Endothelial cell of umbilical vein (primary cell): ENCODE measurements around the gene RUNX2. TPM values are rescaled to one million over a fixed set of nuclear protein-coding genes. Genes with fewer than 3 reads are reported as not detected.

Experiments used
- BruUV-seq: library from RNA; stranded (reverse); fragments of 400-500 nt; replicated peaks from 2 replicates; lab custom pipeline; 2021; lab: Mats Ljungman, UMichigan
- CTCF ChIA-PET: fragments of 300-600, 350-600 bp; sonication (Branson Sonifier 250); formaldehyde crosslinking; loops from one replicate; lab custom pipeline; 2021; ENCODE audit warnings: antibody characterized with exemption, inconsistent platforms; lab: Charles Lee
- POLR2A ChIA-PET: fragments of 300-600, 350-600 bp; sonication (Branson Sonifier 250); formaldehyde crosslinking; loops from one replicate; lab custom pipeline; 2021; ENCODE audit warnings: antibody characterized with exemption, inconsistent platforms; lab: Charles Lee
- DNase-seq: peaks from one replicate; pipeline ENCODE4 v3.0.0-alpha.2; 2011; ENCODE audit warnings: low read depth, low spot score
- FAIRE-seq: peaks from 2 replicates; lab custom pipeline; 2011; peaks lifted over from hg19 to GRCh38; lab: Jason Lieb, UNC
- H2AFZ ChIP-seq: 2 replicates; pipeline ENCODE4 v1.6.0; 2012; ENCODE audit warnings: low read depth, low read length, control low read depth, inconsistent platforms
- H3K27ac ChIP-seq: 2 replicates; pipeline ENCODE4 v1.5.1; 2011; ENCODE audit warnings: low read depth, mild to moderate bottlenecking, control low read depth, low read length, moderate library complexity; ENCODE audit not compliant: insufficient read depth
- H3K27me3 ChIP-seq, 2 experiments: 2 replicates each; pipeline versions ENCODE4 v1.6.0 to v1.6.1; 2011; ENCODE audit warnings: low read length in 2 of 2, mixed read lengths in 1 of 2; ENCODE audit not compliant: control insufficient read depth in 2 of 2, insufficient read depth in 2 of 2
- H3K36me3 ChIP-seq, 2 experiments: 2 replicates in 1 of 2; 3 replicates in 1 of 2; pipeline ENCODE4 v1.5.1; 2011; ENCODE audit warnings: low read length in 2 of 2, mild to moderate bottlenecking in 1 of 2, moderate library complexity in 1 of 2; ENCODE audit not compliant: control insufficient read depth in 2 of 2, insufficient read depth in 2 of 2; ENCODE audit errors: extremely low read depth in 1 of 2
- H3K4me1 ChIP-seq: 3 replicates; pipeline ENCODE4 v1.5.1; 2011; ENCODE audit warnings: mild to moderate bottlenecking, low read length; ENCODE audit not compliant: control insufficient read depth, insufficient read depth; ENCODE audit errors: extremely low read depth
- H3K4me2 ChIP-seq: 2 replicates; pipeline ENCODE4 v1.6.1; 2011; ENCODE audit warnings: low read length, control low read depth, mixed read lengths; ENCODE audit not compliant: insufficient read depth
- H3K4me3 ChIP-seq, 3 experiments: fragments of 200-600 bp in 1 of 3; sonication (generic), shearing (Covaris generic) in 1 of 3; replicated peaks in 1 of 3; 2 replicates each; pipeline ENCODE4 v1.5.1; 2011 to 2016; ENCODE audit warnings: control low read depth in 3 of 3, low read length in 3 of 3, mild to moderate bottlenecking in 2 of 3, inconsistent platforms in 1 of 3, low read depth in 1 of 3, moderate library complexity in 1 of 3; ENCODE audit not compliant: insufficient read depth in 1 of 3
- H3K79me2 ChIP-seq: 2 replicates; pipeline ENCODE4 v1.6.0; 2012; ENCODE audit warnings: low read length, inconsistent platforms; ENCODE audit not compliant: control insufficient read depth, insufficient read depth
- H3K9ac ChIP-seq: replicated peaks from 2 replicates; pipeline ENCODE3; 2011; ENCODE audit warnings: low read length, control low read depth; ENCODE audit not compliant: insufficient read depth; ENCODE audit errors: extremely low read depth
- H3K9me1 ChIP-seq: replicated peaks from 3 replicates; pipeline ENCODE4 v1.6.0; 2011; ENCODE audit warnings: mild to moderate bottlenecking, low read length; ENCODE audit not compliant: control insufficient read depth, insufficient read depth; ENCODE audit errors: extremely low read depth
- H3K9me3 ChIP-seq: replicated peaks from 2 replicates; pipeline ENCODE4 v1.5.1; 2012; ENCODE audit warnings: low read length, inconsistent platforms; ENCODE audit not compliant: control insufficient read depth, insufficient read depth
- H4K20me1 ChIP-seq: replicated peaks from 2 replicates; pipeline ENCODE3; 2011; ENCODE audit warnings: mild to moderate bottlenecking, low read length; ENCODE audit not compliant: control insufficient read depth, insufficient read depth; ENCODE audit errors: extremely low read depth
- CTCF ChIP-seq, 2 donors: IDR thresholded peaks; 1 replicate in 1 of 2; 2 replicates in 1 of 2; pipeline ENCODE4 v1.5.1; 2011; ENCODE audit warnings: low read length in 2 of 2, mild to moderate bottlenecking in 2 of 2, moderate library complexity in 2 of 2, control low read depth in 1 of 2, inconsistent platforms in 1 of 2, low read depth in 1 of 2; ENCODE audit not compliant: insufficient read depth in 1 of 2; ENCODE audit errors: extremely low read depth in 1 of 2
- EZH2 ChIP-seq: IDR thresholded peaks from 2 replicates; pipeline ENCODE4 v1.6.1; 2012; ENCODE audit warnings: borderline replicate concordance, low read depth, mild to moderate bottlenecking, moderate library complexity, low read length, inconsistent platforms; ENCODE audit not compliant: severe bottlenecking
- FOS ChIP-seq: IDR thresholded peaks from 2 replicates; pipeline ENCODE4 v1.6.1; 2011; ENCODE audit warnings: mild to moderate bottlenecking, low read length, moderate library complexity, borderline replicate concordance; ENCODE audit not compliant: insufficient read depth
- GATA2 ChIP-seq: IDR thresholded peaks from 2 replicates; pipeline ENCODE4 v1.7.0; 2011; ENCODE audit warnings: low read depth, mild to moderate bottlenecking, moderate library complexity, mixed read lengths, low read length; ENCODE audit not compliant: insufficient read length, insufficient read depth
- JUN ChIP-seq: IDR thresholded peaks from 2 replicates; pipeline ENCODE4 v1.6.1; 2011; ENCODE audit warnings: borderline replicate concordance, low read depth; ENCODE audit not compliant: insufficient read length, insufficient read depth
- MYC ChIP-seq: IDR thresholded peaks from one replicate; pipeline ENCODE4 v1.6.1; 2011; ENCODE audit warnings: mild to moderate bottlenecking, low read depth, low read length
- POLR2A ChIP-seq: IDR thresholded peaks from 2 replicates; pipeline ENCODE4 v1.6.1; 2012; ENCODE audit warnings: low read depth, mild to moderate bottlenecking, control low read depth, low read length
- POLR2AphosphoS5 ChIP-seq: IDR thresholded peaks from 2 replicates; pipeline ENCODE4 v1.6.1; 2012; ENCODE audit warnings: low read depth, mild to moderate bottlenecking, control low read depth, low read length, moderate library complexity; ENCODE audit not compliant: insufficient read depth
- dilution Hi-C: fragments of 300-500 bp; cut with MboI; formaldehyde crosslinking; loops from one replicate; pipeline ENCODE4 v1.15.0; 2019; ENCODE audit warnings: low sequenced_read_pairs; ENCODE audit not compliant: extremely low pct_ligation_motif_present
- intact Hi-C: fragments of 100-400 bp; cut with micrococcal nuclease; formaldehyde crosslinking; loops from one replicate; pipeline ENCODE4 v1.10.0; 2022
- polyA plus RNA-seq, 4 experiments: library from polyadenylated mRNA; depleted of rRNA in 3 of 4; stranded (reverse) in 3 of 4; unstranded in 1 of 4; fragments of >200 nt; gene quantifications; 2 replicates each; pipeline versions ENCODE4 v1.2.1 to v1.2.3, GENCODE V29; 2011 to 2012; ENCODE audit warnings: missing spikeins in 1 of 4
- total RNA-seq: library from RNA; stranded (reverse); gene quantifications from 2 replicates; pipeline ENCODE4 v1.2.3, GENCODE V29; 2021
- TF ChIP-seq, protein P1 (sequence below): IDR thresholded peaks from 2 replicates; pipeline ENCODE4 v1.6.1; 2011; ENCODE audit not compliant: insufficient read depth, insufficient read length

Gene RUNX2
- total and polyA plus RNA-seq, 2 donors (not counting 3 experiments of a cell fraction or from before 2014, with no cell fraction given): 0.06 TPM; not detected in 1

DNA sequence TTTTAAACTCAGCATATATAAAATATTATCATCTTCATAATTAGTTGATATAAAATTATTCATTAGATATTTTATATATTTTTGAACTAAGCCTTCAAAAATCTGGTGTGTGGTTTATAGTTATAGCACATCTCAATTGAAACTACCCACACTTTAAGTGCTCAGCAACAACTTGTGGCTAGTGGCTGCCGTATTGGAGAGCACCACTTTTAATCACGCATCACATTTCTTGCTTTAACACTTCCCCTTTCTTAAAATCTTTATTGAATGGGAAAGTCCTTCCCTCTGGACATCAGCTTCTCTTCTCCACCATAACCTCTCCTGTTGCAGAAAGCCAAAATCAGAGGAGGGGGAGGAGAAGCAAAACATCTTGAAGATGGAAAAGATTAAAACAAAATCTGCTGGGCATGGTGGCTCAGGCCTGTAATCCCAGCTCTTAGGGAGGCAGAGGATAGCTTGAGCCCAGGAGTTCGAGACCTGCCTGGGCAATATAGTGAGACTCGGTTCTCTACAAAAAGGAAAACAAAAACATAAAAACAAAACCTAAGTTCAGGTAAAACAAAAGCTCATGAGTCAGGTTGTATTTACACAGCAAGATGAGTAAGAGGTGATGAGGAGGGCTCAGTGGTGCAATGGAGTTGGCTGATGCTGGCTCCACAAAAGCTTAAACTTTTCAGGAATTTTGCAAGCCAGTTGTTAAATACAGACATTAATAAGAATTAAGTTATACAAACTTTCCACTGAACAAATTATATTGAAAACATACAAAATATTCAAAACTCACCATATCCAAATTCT is 286.6 kb downstream of the RUNX2 start:
- no peak for TF ChIP-seq POLR2A
- no peak for TF ChIP-seq CTCF (IDR thresholded peaks at IDR 0.05; ENCODE audit: extremely low read depth in 1 of 2, insufficient read depth in 1 of 2, low read depth in 1 of 2, low read length in 2 of 2)
- TF ChIP-seq EZH2: no peak
- no peak for TF ChIP-seq GATA2
- no peak for TF ChIP-seq MYC
- TF ChIP-seq POLR2AphosphoS5: no peak
- no peak for TF ChIP-seq FOS
- TF ChIP-seq, protein P1, sequence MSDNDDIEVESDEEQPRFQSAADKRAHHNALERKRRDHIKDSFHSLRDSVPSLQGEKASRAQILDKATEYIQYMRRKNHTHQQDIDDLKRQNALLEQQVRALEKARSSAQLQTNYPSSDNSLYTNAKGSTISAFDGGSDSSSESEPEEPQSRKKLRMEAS: no peak
- TF ChIP-seq JUN: no peak
- H3K79me2 ChIP-seq: no peaks in the 10 kb centered on the region
- no peak overlapping the region for H2AFZ ChIP-seq
- dilution Hi-C loops: no loop called here
- no peaks in the 10 kb centered on the region for H3K36me3 ChIP-seq
- no TSS peak for BruUV-seq
- ChIA-PET CTCF (interaction anchor here (1.1 kb wide), 1 partner anchor 100 kb away, joined by 4 read pairs; no protein-coding TSS in a partner anchor), POLR2A (no interaction called here)
- FAIRE-seq (no peak), DNase-seq (no peak)
- no peaks in the 10 kb centered on the region for H3K9me1 ChIP-seq
- H3K9me3 ChIP-seq: no peaks in the 10 kb centered on the region
- H4K20me1 ChIP-seq: no peaks in the 10 kb centered on the region
- H3K27ac ChIP-seq: no peak overlapping the region
- intact Hi-C loops: no loop called here
- H3K9ac ChIP-seq: no peak overlapping the region
- H3K4me3 ChIP-seq: no peak overlapping the region
- H3K4me1 ChIP-seq: no peaks in the 10 kb centered on the region
- peaks cover 14 to 28% of the 10 kb centered on the region in 2 experiments for H3K27me3 ChIP-seq
- H3K4me2 ChIP-seq: no peak overlapping the region
